ENCODE results near the gene ZNF423.

The ZNF423 gene

GRCh38 chr16:49594685-49595498 is 261.0 kb downstream of the ZNF423 start:
- no peak for DNase-seq

GRCh38 chr16:49594153-49594552 is 261.8 kb downstream of the ZNF423 start:
- no peak for DNase-seq

GRCh38 chr16:49593424-49594040 is 262.4 kb downstream of the ZNF423 start:
- DNase-seq: no peak

GRCh38 chr16:49592546-49593423 is 263.1 kb downstream of the ZNF423 start:
- DNase-seq: peak; percentile 40 to 50

DNA sequence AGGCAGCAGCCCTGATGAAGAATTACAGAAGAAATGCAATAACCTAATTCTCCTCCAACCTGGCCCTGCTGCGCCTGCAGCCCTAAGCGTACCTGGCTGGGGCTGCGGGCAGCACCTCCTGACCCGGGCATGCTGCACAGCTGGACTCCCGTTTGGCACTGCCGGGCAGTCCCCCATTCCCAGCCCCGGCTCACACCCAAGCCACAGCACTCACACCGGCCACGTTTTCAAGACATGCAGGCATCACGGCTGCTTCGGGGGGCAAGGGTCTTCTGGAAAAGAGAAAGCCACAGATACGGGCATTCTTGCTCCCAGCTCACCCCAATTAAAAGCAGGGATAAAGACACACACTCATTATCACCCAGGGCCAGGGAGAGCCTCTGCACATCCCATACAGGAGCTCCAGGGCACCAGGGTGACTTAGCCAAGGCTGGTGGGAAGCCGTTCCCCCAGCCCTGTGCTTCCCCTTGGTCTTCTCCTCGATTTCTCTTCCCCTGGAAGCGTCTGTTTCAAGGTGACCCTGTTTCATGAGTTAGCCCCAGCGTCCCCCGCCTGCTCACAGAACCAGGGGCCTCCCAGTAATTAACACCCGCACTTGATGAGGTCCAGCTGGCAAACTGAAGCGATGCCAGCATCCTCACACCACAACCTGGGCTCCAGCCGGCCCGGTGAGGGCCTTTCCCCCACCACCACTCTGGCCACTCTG is 265.6 kb downstream of the ZNF423 start:
- DNase-seq: no peak

DNA sequence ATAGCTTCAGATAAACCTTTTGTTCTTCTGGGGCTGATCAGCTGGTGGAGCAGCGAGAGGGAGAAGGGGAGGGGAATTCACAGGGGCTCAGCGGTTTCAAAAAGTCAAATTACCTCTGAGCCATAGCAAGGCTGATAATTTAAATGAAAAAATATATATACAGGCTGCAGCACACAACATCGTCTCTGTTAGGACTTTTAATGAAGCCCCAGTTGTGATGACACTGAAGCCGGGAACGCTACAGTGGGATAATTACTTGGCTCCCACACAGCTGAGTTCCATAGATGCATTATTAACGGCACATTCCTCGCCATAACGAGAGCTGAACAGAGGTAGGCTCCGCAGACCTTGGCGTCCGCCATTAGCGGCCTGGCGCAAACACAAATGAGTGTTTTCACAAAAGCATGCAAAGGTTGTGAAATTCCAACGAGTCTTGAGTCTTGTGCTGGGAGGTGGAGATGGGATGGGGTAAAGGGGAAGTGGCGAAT is 266.3 kb downstream of the ZNF423 start:
- no peak for DNase-seq

DNA sequence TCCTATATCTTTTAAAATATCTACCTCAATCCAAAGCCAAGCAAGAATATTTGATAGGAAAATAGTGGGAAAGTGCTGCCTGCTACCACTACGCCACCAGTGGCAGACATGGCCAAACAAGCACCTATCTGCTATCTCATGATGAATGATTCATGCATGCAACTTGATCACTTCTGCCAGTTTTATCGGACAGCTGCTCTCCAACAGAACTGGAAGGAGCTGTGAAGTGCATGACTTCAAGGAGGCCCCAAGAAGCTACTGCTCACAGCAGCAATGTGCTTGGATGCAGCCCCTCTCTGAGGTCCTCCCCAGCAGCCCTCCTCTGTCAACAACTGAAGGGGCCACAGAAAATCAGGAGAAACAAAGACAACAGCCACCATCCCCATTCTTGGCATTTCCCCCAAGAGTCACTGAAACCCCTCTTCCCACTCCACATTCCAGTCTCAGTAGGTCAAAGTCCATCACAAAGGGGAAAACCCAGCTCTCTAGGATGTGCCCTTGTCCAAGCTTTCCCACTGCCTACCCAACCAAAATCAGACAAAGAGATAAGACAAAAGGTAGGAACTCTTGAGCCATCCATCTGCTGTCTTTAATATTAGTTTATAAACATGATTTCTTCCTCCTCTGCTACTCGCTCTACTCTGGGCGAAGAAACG is 267.1 kb downstream of the ZNF423 start:
- DNase-seq: no peak

- no peak for DNase-seq
These were observed 267.9 kb downstream of the ZNF423 start for GRCh38 chr16:49588026-49588425.

DNA sequence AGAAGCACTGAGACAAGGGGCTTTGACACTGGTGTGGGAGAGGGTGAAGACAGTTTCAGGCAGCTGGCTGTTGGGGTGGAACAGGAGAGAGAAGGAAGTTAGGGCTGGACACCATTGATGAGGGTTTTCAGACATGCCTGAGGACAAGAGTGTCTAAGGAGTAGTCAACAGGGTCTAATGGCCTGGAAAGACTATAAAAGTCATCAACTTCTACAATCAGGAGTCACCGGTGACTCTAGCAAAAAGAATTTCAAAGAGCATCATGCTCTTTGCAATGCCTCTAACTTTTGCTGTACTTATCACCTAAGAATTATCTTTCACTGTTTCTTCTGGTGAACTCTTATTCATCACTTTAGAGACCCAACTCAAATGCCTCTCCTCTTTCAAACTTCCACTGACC is 268.4 kb downstream of the ZNF423 start:
- no peak for DNase-seq

DNA sequence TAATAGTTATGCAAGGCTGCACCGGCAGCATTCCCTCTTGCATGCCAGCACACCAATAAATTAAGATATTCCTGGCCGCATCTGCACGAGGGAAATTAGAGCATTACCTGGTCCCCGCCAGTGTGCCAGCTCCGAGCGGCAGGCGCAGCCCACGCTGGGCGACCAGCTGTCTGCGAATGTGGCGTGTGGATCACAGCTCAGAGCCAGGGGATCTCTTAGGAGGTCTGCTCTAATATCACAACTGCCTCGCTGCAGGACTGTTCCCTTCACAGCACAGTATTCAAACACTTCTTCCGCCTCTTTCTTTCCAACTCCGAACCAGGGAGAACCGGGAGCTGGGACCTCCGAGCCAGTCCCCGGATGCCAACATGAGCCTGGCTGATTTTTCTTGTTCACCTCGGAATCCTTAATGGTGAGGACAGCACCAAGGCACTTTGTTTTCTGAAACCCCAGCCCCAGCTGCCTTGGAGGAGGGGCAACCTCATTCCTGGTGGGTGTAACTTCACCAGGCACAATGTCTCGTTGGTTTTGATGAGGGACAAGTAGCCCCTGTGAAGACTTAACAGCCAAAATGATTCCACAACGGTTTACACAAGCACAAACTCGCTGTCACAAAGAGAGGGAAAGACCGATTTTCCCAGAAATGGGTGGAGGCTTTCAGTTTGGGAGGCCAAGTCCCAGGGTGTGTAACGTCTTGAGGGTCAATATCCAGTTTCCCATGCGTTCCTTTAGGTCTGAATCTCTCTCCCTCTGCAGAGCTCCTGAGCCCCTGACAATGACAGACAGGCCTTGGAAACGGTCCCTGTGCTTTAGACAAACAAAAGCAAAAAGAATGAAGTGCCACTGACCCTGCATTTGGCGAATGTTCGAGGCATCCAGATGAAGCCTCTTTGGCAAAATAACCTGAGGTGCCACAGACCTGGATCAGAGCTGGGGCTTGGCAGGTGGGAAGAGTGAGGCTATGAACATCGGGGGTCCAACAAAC is 269.2 kb downstream of the ZNF423 start:
- no peak for DNase-seq

GRCh38 chr16:49585143-49585832 is 270.6 kb downstream of the ZNF423 start:
- DNase-seq: no peak

- no peak for DNase-seq
These were observed 272.0 kb downstream of the ZNF423 start for GRCh38 chr16:49583911-49584310.

DNA sequence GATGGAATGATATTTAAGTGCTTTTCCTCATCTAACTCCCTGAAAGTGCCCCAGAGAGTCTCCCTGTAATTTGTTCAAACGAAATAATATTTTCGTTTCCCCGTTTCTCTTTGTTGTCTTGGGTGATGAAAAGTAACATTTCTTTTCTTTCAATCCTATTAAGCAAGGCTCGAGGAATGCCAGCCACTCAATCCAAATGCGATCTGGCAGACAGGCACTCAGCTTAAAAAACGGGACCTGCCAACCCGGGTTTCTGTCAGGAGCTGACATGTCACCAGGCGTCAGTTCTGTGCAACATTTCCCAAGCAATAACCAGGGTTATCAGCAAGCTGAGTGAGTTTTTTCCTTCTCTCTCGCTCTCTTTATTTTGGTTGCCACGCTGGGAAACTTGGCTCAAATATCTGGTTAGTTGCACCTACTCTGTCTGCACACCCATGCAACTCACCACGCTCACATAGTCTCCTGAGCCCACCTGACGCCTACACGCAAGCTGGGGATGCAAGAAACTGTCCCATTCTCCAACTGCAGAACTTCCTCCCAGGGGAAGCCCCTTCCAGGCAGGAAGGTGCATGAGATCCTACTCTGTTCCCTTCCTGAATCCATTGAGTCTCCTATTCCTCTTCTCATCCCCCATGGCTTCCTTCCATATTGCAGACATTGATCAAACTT is 274.1 kb downstream of the ZNF423 start:
- no peak for DNase-seq

DNA sequence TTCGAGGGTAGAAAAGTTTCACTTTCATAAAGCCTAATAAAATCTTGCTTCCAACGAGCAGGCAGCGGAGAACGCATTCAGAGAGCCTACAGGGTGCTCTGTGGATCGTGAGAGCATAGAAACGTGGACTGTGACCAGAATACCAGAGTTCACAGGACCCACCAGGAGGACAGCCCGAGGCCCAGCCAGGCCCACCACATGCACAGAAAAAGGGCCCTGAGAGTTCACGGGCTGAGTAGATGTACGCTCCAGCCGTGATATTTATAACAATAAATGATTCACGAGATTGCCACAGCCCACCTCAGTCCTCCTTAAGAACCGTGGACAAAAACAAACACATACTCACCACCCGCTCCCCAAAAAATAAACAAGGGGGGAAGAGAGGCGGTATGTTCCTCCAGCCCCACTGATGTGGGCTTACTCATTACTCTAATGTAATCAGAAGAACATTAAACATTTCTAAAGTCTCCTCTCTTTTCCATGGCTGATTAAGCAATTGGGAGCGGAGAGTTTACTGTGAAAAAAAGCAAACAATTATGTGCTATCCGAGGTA is 275.1 kb downstream of the ZNF423 start:
- no peak for DNase-seq

DNA sequence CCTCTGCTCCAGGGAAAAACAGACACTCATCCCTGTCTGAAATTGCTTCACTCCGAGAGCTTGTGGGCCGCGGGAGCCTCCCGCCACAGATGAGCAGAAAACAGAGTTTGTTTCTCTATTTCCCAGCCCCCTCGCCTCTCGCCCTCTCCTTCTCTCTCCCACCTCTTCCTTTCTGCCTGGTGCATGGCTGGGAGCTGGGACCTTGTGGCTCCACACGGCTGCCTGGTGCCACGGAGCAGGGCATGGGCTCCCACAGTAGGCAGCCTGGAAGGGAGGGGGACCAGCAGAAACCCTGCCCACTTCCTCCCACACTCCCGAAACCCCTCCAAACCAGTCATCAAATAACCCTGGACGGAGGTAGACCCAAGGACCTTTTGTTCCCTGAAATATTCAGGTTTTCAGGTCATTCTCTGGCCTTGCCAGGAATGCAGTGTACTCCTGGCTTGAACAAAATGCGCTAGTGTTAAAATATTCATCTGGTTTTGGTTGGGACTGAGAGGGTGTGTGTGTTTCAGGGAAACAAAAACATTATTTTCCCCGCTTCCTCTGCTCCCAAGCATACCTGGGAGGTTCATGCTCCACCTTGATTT is 277.4 kb downstream of the ZNF423 start:
- DNase-seq: no peak

DNA sequence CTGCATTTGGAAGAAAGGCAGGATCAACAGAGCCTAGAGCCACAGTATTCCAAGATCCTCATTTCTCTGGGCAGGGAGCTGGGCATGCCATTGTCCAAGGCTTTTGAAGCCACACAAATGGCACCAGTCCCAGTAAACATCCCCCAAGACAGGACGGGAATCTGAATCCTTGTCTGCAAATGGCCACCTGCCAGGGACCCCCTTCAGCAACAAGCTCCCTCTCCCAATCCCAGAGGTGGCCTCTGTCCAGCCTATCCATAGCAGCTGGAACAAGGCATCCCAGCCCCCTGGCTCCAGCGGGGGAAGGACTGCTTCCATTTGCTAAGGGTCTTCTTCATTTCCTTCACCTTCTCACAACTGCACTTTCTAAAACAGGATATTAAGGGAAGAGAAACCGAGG is 277.9 kb downstream of the ZNF423 start:
- DNase-seq: no peak

DNA sequence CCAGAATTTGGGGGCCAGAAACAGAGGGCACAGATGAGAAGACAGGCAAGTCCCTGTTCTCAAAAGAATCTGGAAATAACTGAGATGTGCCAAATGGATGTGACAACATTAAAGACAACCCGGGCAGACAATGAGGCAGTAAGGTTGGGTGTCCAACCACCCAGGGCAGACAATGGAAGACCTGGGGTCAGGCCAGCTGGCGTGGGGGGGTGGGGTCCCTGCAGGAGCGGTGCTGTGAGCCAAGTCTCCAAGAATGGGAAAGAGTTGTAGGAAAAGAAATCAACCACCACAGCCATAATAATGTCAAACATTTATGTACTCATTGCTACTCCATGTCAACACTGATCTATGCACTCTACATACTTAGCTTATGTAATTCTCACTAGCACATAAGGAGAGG is 279.0 kb downstream of the ZNF423 start:
- no peak for DNase-seq

- DNase-seq: no peak
These were observed 279.8 kb downstream of the ZNF423 start for GRCh38 chr16:49576173-49576494.

Measured in stimulated activated CD4-positive, alpha-beta T cell treated with anti-CD3 and anti-CD28 coated beads, Interleukin-2, amount 100 ng/mL, for 24 hours (primary cell).